Activated CD4-positive, alpha-beta T cell treated with anti-CD3 and anti-CD28 coated beads, Interleukin-2, amount 10 ng/mL, durations not matched to agents 7 days and 5 days (primary cell): ENCODE measurements around the gene RNF133. TPM values are rescaled to one million over a fixed set of nuclear protein-coding genes. Genes with fewer than 3 reads are reported as not detected.

Source experiments
- CTCF ChIA-PET: fragments of 350-600 bp; sonication (Branson Sonifier 250); formaldehyde crosslinking; loops from one replicate; lab custom pipeline; 2021; ENCODE audit warnings: antibody characterized with exemption; lab: Charles Lee
- POLR2A ChIA-PET: fragments of 350-600 bp; sonication (Branson Sonifier 250); formaldehyde crosslinking; loops from one replicate; lab custom pipeline; 2021; ENCODE audit warnings: antibody characterized with exemption; lab: Charles Lee
- DNase-seq: peaks from one replicate; pipeline ENCODE4 v3.0.0-alpha.2; 2020
- H3K27ac Mint-ChIP-seq: one replicate; pipeline ENCODE4 v1.8.0; 2021; ENCODE audit warnings: mild to moderate bottlenecking, moderate library complexity, mixed read lengths
- H3K27me3 Mint-ChIP-seq: one replicate; pipeline ENCODE4 v1.8.0; 2021; ENCODE audit warnings: mixed read lengths
- H3K36me3 Mint-ChIP-seq: one replicate; pipeline ENCODE4 v1.8.0; 2021; ENCODE audit warnings: low read depth, mixed read lengths
- H3K4me1 Mint-ChIP-seq: one replicate; pipeline ENCODE4 v1.8.0; 2021; ENCODE audit warnings: mixed read lengths
- H3K4me3 Mint-ChIP-seq: one replicate; pipeline ENCODE4 v1.8.0; 2021; ENCODE audit warnings: mild to moderate bottlenecking, moderate library complexity, mixed read lengths
- H3K9me3 Mint-ChIP-seq: one replicate; pipeline ENCODE4 v1.8.0; 2021; ENCODE audit warnings: mixed read lengths
- total RNA-seq, 2 experiments: library from RNA; stranded (reverse); gene quantifications; one replicate each; pipeline ENCODE4 v1.2.3, GENCODE V29; 2021

The RNF133 gene
- total RNA-seq, 2 experiments from 2014 or later = not detected

DNA sequence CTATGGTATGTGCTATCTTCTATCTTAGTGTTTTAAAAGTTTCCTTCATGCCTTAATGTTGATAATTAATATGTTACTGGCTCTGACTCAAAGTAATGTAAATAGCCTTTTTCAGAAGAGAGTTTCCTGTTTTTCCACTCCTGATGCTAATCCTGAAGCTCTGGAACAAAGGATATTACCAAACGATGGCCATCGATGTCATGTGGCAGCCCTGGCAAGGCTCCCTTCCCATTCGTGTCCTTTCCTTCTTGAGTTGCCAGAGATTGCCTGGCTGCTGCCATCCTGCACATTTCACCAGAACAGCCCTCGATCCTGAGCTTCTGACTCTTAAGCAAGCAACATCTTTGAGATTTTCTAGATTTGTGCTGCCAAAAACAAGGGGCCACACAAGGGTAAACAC lies 46.0 kb downstream of the RNF133 start:
- ChIA-PET CTCF (no interaction called here), POLR2A (no interaction called here)
- Mint-ChIP-seq H3K27ac (no peak overlapping the region), H3K36me3 (no peaks in the 10 kb centered on the region), H3K4me1 (no peaks in the 10 kb centered on the region), H3K27me3 (no peaks in the 10 kb centered on the region), H3K9me3 (no peaks in the 10 kb centered on the region), H3K4me3 (no peak overlapping the region)
- DNase-seq = no peak

DNA sequence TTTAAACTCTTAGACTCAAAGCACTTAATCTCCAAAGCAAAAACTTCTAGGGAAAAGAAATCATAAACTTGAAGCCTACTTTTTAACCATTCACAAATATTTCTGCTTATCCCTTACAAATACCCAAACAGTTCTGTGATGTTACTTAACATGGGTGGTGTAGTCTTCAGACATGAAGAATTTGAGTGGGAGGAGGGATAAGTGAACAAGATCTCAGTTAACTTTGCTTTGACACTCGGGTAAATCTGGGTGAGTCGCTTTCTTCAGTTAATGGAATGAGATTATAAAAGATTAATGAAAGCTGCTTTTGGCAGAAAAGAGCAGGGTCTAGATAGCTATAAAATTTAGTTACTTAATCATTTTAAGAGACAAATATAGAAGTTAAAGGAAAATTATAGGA lies 47.5 kb downstream of the RNF133 start:
- H3K4me3 Mint-ChIP-seq = no peak overlapping the region
- CTCF ChIA-PET = no interaction called here
- no peaks in the 10 kb centered on the region for H3K4me1 Mint-ChIP-seq
- H3K27ac Mint-ChIP-seq = no peak overlapping the region
- H3K36me3 Mint-ChIP-seq = no peaks in the 10 kb centered on the region
- DNase-seq = no peak
- no peaks in the 10 kb centered on the region for H3K9me3 Mint-ChIP-seq
- no peaks in the 10 kb centered on the region for H3K27me3 Mint-ChIP-seq
- POLR2A ChIA-PET = no interaction called here

Other genes with a start within 250 kb of the RNF133 start
- gene RNF148, start 3.8 kb upstream of the RNF133 start, total RNA-seq = not detected
- not detected for gene CADPS2, start 187.3 kb upstream of the RNF133 start, total RNA-seq